Psoas muscle (tissue), 8 donors: ENCODE measurements around the gene KIAA0753. TPM values are rescaled to one million over a fixed set of nuclear protein-coding genes. Genes with fewer than 3 reads are reported as not detected.

ENCODE experiments used
- ATAC-seq, 4 donors: fragments of 200-7000 bp; cut with Tn5 transposase; one replicate each; pipeline ENCODE4 v1.9.1; 2020; ENCODE audit warnings: moderate library complexity in 3 of 4, mild to moderate bottlenecking in 2 of 4
- DNase-seq, 2 donors: peaks; one replicate each; pipeline ENCODE4 v3.0.0-alpha.2; 2020
- H3K27ac ChIP-seq: fragments of 200-600 bp; one replicate; pipeline ENCODE4 v1.8.0; 2022
- H3K27me3 ChIP-seq, 3 donors: fragments of 200-600 bp in 1 of 3; one replicate each; pipeline versions ENCODE4 v1.6.1 to v1.8.0; 2013 to 2022; ENCODE audit warnings: low read length in 2 of 3, mild to moderate bottlenecking in 2 of 3, moderate library complexity in 1 of 3; ENCODE audit not compliant: insufficient read depth in 3 of 3
- H3K36me3 ChIP-seq, 2 donors: fragments of 200-600 bp in 1 of 2; one replicate each; pipeline versions ENCODE4 v1.6.1 to v1.8.0; 2013 to 2022; ENCODE audit warnings: low read depth in 1 of 2, mild to moderate bottlenecking in 1 of 2, moderate library complexity in 1 of 2; ENCODE audit not compliant: insufficient read depth in 1 of 2
- H3K4me1 ChIP-seq: fragments of 200-600 bp; one replicate; pipeline ENCODE4 v1.8.0; 2022
- H3K4me3 ChIP-seq: fragments of 200-600 bp; one replicate; pipeline ENCODE4 v1.8.0; 2022; ENCODE audit warnings: mild to moderate bottlenecking
- H3K9me3 ChIP-seq: fragments of 200-600 bp; one replicate; pipeline ENCODE4 v1.8.0; 2022
- CTCF ChIP-seq: fragments of 200-600 bp; IDR thresholded peaks from one replicate; pipeline ENCODE4 v1.8.0; 2022; ENCODE audit warnings: antibody characterized with exemption
- WGBS, 3 donors: extraction: QIAGEN DNeasy Blood & Tissue Kit; methylation state at CpG; one replicate each; pipeline versions ENCODE4 v1.1.6 to v1.1.7; 2013; 5-methylcytosine and 5-hydroxymethylcytosine counted together
- intact Hi-C, 2 donors: fragments of 100-400 bp; cut with DNase I; formaldehyde crosslinking; loops; one replicate each; pipeline versions ENCODE4 v1.11.0 to v1.14.2; 2022
- polyA plus RNA-seq, 3 donors: library from polyadenylated mRNA; stranded (reverse); fragments of 200-250 nt; gene quantifications; one replicate each; pipeline ENCODE4 v1.2.3, GENCODE V29; 2013
- total RNA-seq, 4 donors: library from RNA; stranded (reverse); fragmentation: NEBNext Ultra II Directional in 2 of 4; extraction: Animal tissue kit (Norgen Biotek cat#: 25700) in 2 of 4; gene quantifications; one replicate each; pipeline versions ENCODE4 v1.2.1 to v1.2.4, GENCODE V29; 2021 to 2023
- donor health status: healthy with polysubstance abuse.
- donor health status: DM: no; HTN: no; CAD: no; lungs with moderate emphysema.
- donor health status: Bipolar disorder and iron deficiency.
- donor health status: healthy.
- donor health status: DM: yes; HTN: yes; CAD: no.
- donor health status: DM: no; HTN: no; CAD: no.
- donor health status: DM: no; HTN: no; CAD: no.
- donor health status: DM: yes; HTN: yes; CAD: no.

KIAA0753 gene
- total and polyA plus RNA-seq, 7 donors: 2.4 to 4.7 (median 3.0) TPM

- Histone ChIP-seq H3K4me3 (no peak overlapping the region), H3K27me3 (peaks cover 0 to 8% (median 0%) of the 10 kb centered on the region in 3 donors), H3K9me3 (no peaks in the 10 kb centered on the region), H3K27ac (no peak overlapping the region), H3K4me1 (no peaks in the 10 kb centered on the region), H3K36me3 (no peaks in the 10 kb centered on the region)
- intact Hi-C loops: no loop called here
- DNase-seq (no peak), ATAC-seq (no peak)
- 74 to 81% (median 74%) methylated on average over 16 of the region's 16 CpGs for WGBS, 3 donors
- no peak for TF ChIP-seq CTCF
Observed at GRCh38 chr17:6543079-6544010, 97.2 kb downstream of the KIAA0753 start.

- TF ChIP-seq CTCF: no peak
- peaks cover 0 to 10% (median 0%) of the 10 kb centered on the region in 3 donors for H3K27me3 ChIP-seq
- H3K4me3 ChIP-seq: no peak overlapping the region
- DNase-seq (no peak), ATAC-seq (no peak)
- H3K9me3 ChIP-seq: no peaks in the 10 kb centered on the region
- no peak overlapping the region for H3K27ac ChIP-seq
- 91 to 97% (median 92%) methylated on average over 4 of the region's 4 CpGs for WGBS, 3 donors
- intact Hi-C loops: no loop called here
- H3K4me1 ChIP-seq: no peaks in the 10 kb centered on the region
- H3K36me3 ChIP-seq: no peaks in the 10 kb centered on the region
Observed at GRCh38 chr17:6542577-6542976, 97.9 kb downstream of the KIAA0753 start.

GRCh38 chr17:6541886-6542285, 98.6 kb downstream of the KIAA0753 start:
- H3K27me3 ChIP-seq: peaks cover 0 to 10% (median 0%) of the 10 kb centered on the region in 3 donors
- TF ChIP-seq CTCF: no peak
- H3K27ac ChIP-seq: no peak overlapping the region
- no peak for ATAC-seq
- H3K36me3 ChIP-seq: no peaks in the 10 kb centered on the region
- H3K9me3 ChIP-seq: no peaks in the 10 kb centered on the region
- no peak overlapping the region for H3K4me3 ChIP-seq
- 93 to 99% (median 98%) methylated on average over 4 of the region's 4 CpGs for WGBS, 3 donors
- no peak for DNase-seq
- intact Hi-C loops: no loop called here
- no peaks in the 10 kb centered on the region for H3K4me1 ChIP-seq

GRCh38 chr17:6539871-6540270, 100.6 kb downstream of the KIAA0753 start:
- DNase-seq (no peak), ATAC-seq (no peak)
- Histone ChIP-seq H3K4me1 (no peaks in the 10 kb centered on the region), H3K27me3 (peaks cover 0 to 10% (median 0%) of the 10 kb centered on the region in 3 donors), H3K4me3 (no peak overlapping the region), H3K9me3 (no peaks in the 10 kb centered on the region), H3K36me3 (no peaks in the 10 kb centered on the region), H3K27ac (no peak overlapping the region)
- TF ChIP-seq CTCF: no peak
- 55 to 67% (median 63%) methylated on average over 3 of the region's 3 CpGs for WGBS, 3 donors
- intact Hi-C loops: no loop called here
